RWPE2 (cell line): Measurements from ENCODE around the gene OPRPN.
A peak's percentile ranks its signal among the peaks of the same experiment; 100 is the strongest.

Experiments used
- ATAC-seq: fragments of 200-7000 bp; cut with Tn5 transposase; 3 replicates; pipeline ENCODE4 v1.9.1; 2021; ENCODE audit warnings: low read depth
- DNase-seq: peaks from one replicate; pipeline ENCODE4 v3.0.0-alpha.2; 2020; ENCODE audit warnings: low spot score
- H3K27ac ChIP-seq: fragments of 450-650 bp; 2 replicates; pipeline ENCODE4 v1.5.1; 2017; ENCODE audit warnings: mild to moderate bottlenecking; ENCODE audit not compliant: poor library complexity, severe bottlenecking
- H3K27me3 ChIP-seq: fragments of 250-450 bp; sonication (Bioruptor Pico); 2 replicates; pipeline ENCODE4 v1.5.1; 2021; ENCODE audit warnings: mild to moderate bottlenecking, moderate library complexity; ENCODE audit not compliant: insufficient read depth, poor library complexity, severe bottlenecking
- H3K36me3 ChIP-seq: fragments of 250-450 bp; sonication (Bioruptor Pico); 2 replicates; pipeline ENCODE4 v1.5.1; 2020; ENCODE audit warnings: low read depth, mild to moderate bottlenecking, moderate library complexity
- H3K4me1 ChIP-seq: fragments of 250-450 bp; sonication (Bioruptor Pico); 2 replicates; pipeline ENCODE4 v1.5.1; 2021; ENCODE audit warnings: mild to moderate bottlenecking, moderate library complexity; ENCODE audit not compliant: insufficient read depth, poor library complexity, severe bottlenecking
- H3K4me3 ChIP-seq: fragments of 250-450 bp; sonication (Bioruptor Pico); 2 replicates; pipeline ENCODE4 v1.5.1; 2021; ENCODE audit warnings: mild to moderate bottlenecking, moderate library complexity; ENCODE audit not compliant: severe bottlenecking
- H3K9me3 ChIP-seq: fragments of 250-450 bp; sonication (Bioruptor Pico); 2 replicates; pipeline ENCODE4 v1.5.1; 2021; ENCODE audit warnings: mild to moderate bottlenecking, moderate library complexity; ENCODE audit not compliant: severe bottlenecking
- CTCF ChIP-seq: fragments of 450-650 bp; IDR thresholded peaks from one replicate; pipeline ENCODE4 v1.5.1; 2017; ENCODE audit warnings: mild to moderate bottlenecking, moderate library complexity; ENCODE audit not compliant: poor library complexity, severe bottlenecking

OPRPN gene

GRCh38 chr4:70382691-70383181, 15.0 kb upstream of the OPRPN start, which contains the start of gene SMR3B:
SMR3B (plus strand) TSS chr4:70383131; CDS start chr4:70384511, 1,380 bp downstream.
- H3K9me3 ChIP-seq: no peaks in the 10 kb centered on the region
- no peaks in the 10 kb centered on the region for H3K27me3 ChIP-seq
- no peak for ATAC-seq
- no peak within 1 kb of the TSS for H3K27ac ChIP-seq
- no peaks in the 10 kb centered on the region for H3K36me3 ChIP-seq
- no peak for DNase-seq
- no peaks in the 10 kb centered on the region for H3K4me1 ChIP-seq
- no peak for TF ChIP-seq CTCF
- H3K4me3 ChIP-seq: no peak within 1 kb of the TSS

- H3K27ac ChIP-seq: no peak overlapping the region
- no peak for DNase-seq
- H3K4me3 ChIP-seq: no peak overlapping the region
- H3K36me3 ChIP-seq: no peaks in the 10 kb centered on the region
- H3K4me1 ChIP-seq: no peaks in the 10 kb centered on the region
- TF ChIP-seq CTCF: no peak
- H3K27me3 ChIP-seq: no peaks in the 10 kb centered on the region
- no peaks in the 10 kb centered on the region for H3K9me3 ChIP-seq
- no peak for ATAC-seq
Measured at GRCh38 chr4:70392057-70392776, 5.5 kb upstream of the OPRPN start.

- TF ChIP-seq CTCF: no peak
- DNase-seq: no peak
- Histone ChIP-seq H3K4me1 (no peaks in the 10 kb centered on the region), H3K9me3 (no peaks in the 10 kb centered on the region), H3K36me3 (no peaks in the 10 kb centered on the region), H3K27me3 (no peaks in the 10 kb centered on the region), H3K4me3 (no peak overlapping the region), H3K27ac (no peak overlapping the region)
- ATAC-seq: 0 out of 3 replicates have a peak, but pooled peaks have one; percentile 58
Measured at GRCh38 chr4:70399319-70399718, 1.6 kb downstream of the OPRPN start.

- no peaks in the 10 kb centered on the region for H3K27me3 ChIP-seq
- no peak overlapping the region for H3K27ac ChIP-seq
- TF ChIP-seq CTCF: no peak
- H3K4me1 ChIP-seq: no peaks in the 10 kb centered on the region
- H3K36me3 ChIP-seq: no peaks in the 10 kb centered on the region
- H3K4me3 ChIP-seq: no peak overlapping the region
- DNase-seq: no peak
- ATAC-seq: no peak
- H3K9me3 ChIP-seq: no peaks in the 10 kb centered on the region
Measured at GRCh38 chr4:70402762-70403161, 5.0 kb downstream of the OPRPN start.

- no peak for ATAC-seq
- Histone ChIP-seq H3K36me3 (no peaks in the 10 kb centered on the region), H3K4me3 (no peak overlapping the region), H3K27me3 (no peaks in the 10 kb centered on the region), H3K4me1 (no peaks in the 10 kb centered on the region), H3K9me3 (no peaks in the 10 kb centered on the region), H3K27ac (no peak overlapping the region)
- no peak for DNase-seq
- TF ChIP-seq CTCF: no peak
Measured at GRCh38 chr4:70405765-70406164, 8.0 kb downstream of the OPRPN start.
